Right cardiac atrium (tissue), 5 donors: Measurements from ENCODE around the gene CHMP4B. TPM values are rescaled to one million over a fixed set of nuclear protein-coding genes. Genes with fewer than 3 reads are reported as not detected.
A peak's percentile ranks its signal among the peaks of the same experiment; 100 is the strongest.

Experiments used
- ATAC-seq, 2 donors: fragments of 200-7000 bp; cut with Tn5 transposase; one replicate each; pipeline versions ENCODE4 v1.8.0 to v1.9.1; 2020; ENCODE audit warnings: moderate library complexity in 2 of 2, mild to moderate bottlenecking in 1 of 2
- DNase-seq, 3 donors: peaks; one replicate each; pipeline ENCODE4 v3.0.0-alpha.2; 2020
- H3K27ac ChIP-seq: one replicate; pipeline ENCODE4 v1.5.1; 2013; ENCODE audit warnings: mild to moderate bottlenecking, low read length, control low read depth, moderate library complexity
- H3K27me3 ChIP-seq: one replicate; pipeline ENCODE4 v1.6.1; 2013; ENCODE audit not compliant: control insufficient read depth, insufficient read depth
- H3K4me1 ChIP-seq: one replicate; pipeline ENCODE4 v1.6.1; 2013; ENCODE audit warnings: low read length; ENCODE audit not compliant: control insufficient read depth, insufficient read depth
- H3K4me3 ChIP-seq: one replicate; pipeline ENCODE4 v1.5.1; 2013; ENCODE audit warnings: low read length, control low read depth
- H3K9me3 ChIP-seq: one replicate; pipeline ENCODE4 v1.6.1; 2013; ENCODE audit warnings: low read length; ENCODE audit not compliant: control insufficient read depth
- WGBS: extraction: QIAGEN DNeasy Blood & Tissue Kit; methylation state at CpG from one replicate; pipeline ENCODE4 v1.1.7; 2013; 5-methylcytosine and 5-hydroxymethylcytosine counted together
- intact Hi-C, 4 donors: fragments of 100-400 bp; cut with DNase I; formaldehyde crosslinking; loops; one replicate each; pipeline versions ENCODE4 v1.11.0 to v1.14.0; 2022 to 2023
- long read RNA-seq, 4 donors: library from polyadenylated mRNA; unstranded; transcript quantifications; one replicate each; pipeline ENCODE4 v2.0.0, GENCODE V29; 2020 to 2021
- polyA plus RNA-seq: library from polyadenylated mRNA; stranded (reverse); fragments of 200-250 nt; gene quantifications from one replicate; pipeline ENCODE4 v1.2.3, GENCODE V29; 2013
- total RNA-seq, 4 donors: library from RNA; stranded (reverse); fragmentation: NEBNext Ultra II Directional; extraction: Animal tissue kit (Norgen Biotek cat#: 25700); gene quantifications; one replicate each; pipeline ENCODE4 v1.2.1, GENCODE V29; 2021
- donor health status: healthy with polysubstance abuse.
- donor health status: DM: no; HTN: yes; CAD: no.
- donor health status: DM: no; HTN: no; CAD: no.
- donor health status: DM: no; HTN: yes; CAD: no; lungs with severe emphysema.
- donor health status: DM: yes; HTN: yes; CAD: no.

CHMP4B gene, protein sequence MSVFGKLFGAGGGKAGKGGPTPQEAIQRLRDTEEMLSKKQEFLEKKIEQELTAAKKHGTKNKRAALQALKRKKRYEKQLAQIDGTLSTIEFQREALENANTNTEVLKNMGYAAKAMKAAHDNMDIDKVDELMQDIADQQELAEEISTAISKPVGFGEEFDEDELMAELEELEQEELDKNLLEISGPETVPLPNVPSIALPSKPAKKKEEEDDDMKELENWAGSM
- total RNA-seq = 100 to 1,000 TPM in 1 of 4 donors, 10 to 100 TPM in 3; 88.3 to 117 (median 90.2) TPM
- 126 TPM for polyA plus RNA-seq
- long read RNA-seq, donor 1, partial matches to known transcripts = 3 of 3 reads
- long read RNA-seq, donor 1, other reads (novel, unspliced or antisense) = 0 of 3 reads
- long read RNA-seq, donor 2, partial matches to known transcripts = 1 of 1 reads
- long read RNA-seq, donor 2, other reads (novel, unspliced or antisense) = 0 of 1 reads
- long read RNA-seq, donor 3 = 0 reads
- long read RNA-seq, donor 4 = 0 reads

DNA sequence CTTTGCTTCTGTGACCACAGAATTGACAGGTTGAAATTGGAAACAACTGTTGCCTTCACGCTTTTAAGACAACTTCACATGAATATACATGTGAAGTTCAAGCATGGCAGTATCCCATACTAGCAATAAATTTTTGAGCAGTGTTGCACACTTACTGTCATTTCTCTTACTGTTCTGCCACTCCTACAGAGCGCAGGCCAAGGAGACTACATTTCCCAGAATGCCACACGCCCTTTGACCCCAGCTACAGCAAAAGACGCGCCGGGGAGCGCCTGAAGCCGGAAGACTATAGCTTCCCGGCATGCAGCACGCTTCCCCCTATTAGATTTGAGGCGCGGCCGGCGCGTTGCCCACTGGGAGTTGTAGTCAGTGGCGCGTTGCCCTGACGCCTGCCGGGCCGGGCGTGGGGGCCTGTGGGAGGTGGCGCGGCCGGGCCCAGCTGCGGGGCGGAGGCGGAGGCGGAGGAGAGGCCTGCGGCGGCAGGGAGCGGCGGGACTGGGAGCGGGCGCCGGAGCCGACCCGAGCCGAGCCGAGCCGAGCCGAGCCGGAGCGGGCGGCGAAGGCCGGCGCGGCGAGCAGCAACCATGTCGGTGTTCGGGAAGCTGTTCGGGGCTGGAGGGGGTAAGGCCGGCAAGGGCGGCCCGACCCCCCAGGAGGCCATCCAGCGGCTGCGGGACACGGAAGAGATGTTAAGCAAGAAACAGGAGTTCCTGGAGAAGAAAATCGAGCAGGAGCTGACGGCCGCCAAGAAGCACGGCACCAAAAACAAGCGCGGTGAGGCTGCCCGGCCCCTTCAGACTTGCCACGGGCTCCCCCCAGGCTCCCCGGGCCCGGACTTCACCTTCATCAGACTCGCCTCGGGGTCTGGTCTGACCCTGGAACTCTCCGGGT, at the start of gene CHMP4B:
Gene CHMP4B, plus strand, starts transcription at position 464 of the 891 bp plus-strand sequence. Its CDS starts 121 bp downstream, at position 585.
- intact Hi-C loops = no loop called here
- H3K4me1 ChIP-seq = peaks cover 11% of the 10 kb centered on the region

DNA sequence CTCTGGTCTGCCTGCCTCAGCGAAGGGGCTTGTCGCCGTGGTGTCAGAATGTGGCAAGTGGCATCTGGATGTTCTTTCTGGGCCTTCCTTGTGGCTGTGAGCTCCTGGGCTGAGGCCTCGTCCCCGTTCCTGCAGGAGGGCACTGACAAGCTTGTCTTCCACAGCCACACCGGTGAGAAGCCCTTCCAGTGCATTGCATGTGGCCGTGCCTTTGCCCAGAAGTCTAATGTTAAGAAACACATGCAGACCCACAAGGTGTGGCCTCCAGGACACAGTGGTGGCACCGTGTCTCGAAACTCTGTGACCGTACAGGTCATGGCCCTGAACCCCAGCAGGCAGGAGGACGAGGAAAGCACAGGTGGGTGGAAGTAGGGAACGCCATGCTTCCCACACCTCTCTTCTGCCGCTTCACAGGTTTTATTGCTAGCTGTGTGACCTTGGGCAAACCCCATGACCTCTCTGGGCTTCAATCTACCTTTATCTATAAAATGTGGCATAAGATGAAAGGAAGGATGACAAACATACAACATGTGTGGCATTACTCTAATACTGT, 49.4 kb upstream of the CHMP4B start:
- ATAC-seq (no peak), DNase-seq (no peak)
- no peaks in the 10 kb centered on the region for H3K4me1 ChIP-seq
- intact Hi-C loops = no loop called here
- H3K4me3 ChIP-seq = no peak overlapping the region
- no peak overlapping the region for H3K27ac ChIP-seq
- H3K9me3 ChIP-seq = no peaks in the 10 kb centered on the region
- H3K27me3 ChIP-seq = no peaks in the 10 kb centered on the region
- WGBS = 97% methylated on average over 13 of the region's 13 CpGs

More for the DNA sequence above, at the start of gene CHMP4B:
- H3K27me3 ChIP-seq = no peaks in the 10 kb centered on the region
- DNase-seq (peak; percentile 99 to 100 (median 100)), ATAC-seq (peak; percentile 98 to 99)
- H3K4me3 ChIP-seq = peak within 1 kb of the TSS; percentile 92
- WGBS = under 1% methylated on average over 71 of the region's 71 CpGs
- H3K9me3 ChIP-seq = no peaks in the 10 kb centered on the region
- peak within 1 kb of the TSS; percentile 95 for H3K27ac ChIP-seq

DNA sequence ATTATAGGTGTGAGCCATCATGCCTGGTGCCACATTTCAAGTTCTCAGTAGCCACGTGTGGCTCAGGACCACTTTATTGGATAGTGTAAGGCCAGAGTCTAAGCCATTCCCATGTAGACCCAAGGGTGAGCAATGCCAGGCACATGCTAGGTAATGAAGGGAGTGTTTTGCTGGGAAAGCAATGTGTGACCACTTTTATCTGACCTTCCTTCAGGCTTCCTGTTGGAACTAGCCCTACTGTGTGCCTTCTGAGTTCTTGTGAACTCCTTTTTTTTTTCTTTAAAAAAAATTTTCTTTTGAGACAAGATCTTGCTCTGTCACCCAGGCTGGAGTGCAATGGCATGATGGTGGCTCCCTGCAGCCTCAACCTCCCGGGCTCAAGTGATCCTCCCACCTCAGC, 46.0 kb upstream of the CHMP4B start:
- no peak for DNase-seq
- no peak for ATAC-seq
- H3K27ac ChIP-seq = no peak overlapping the region
- no peak overlapping the region for H3K4me3 ChIP-seq
- 87% methylated on average over 2 of the region's 2 CpGs for WGBS
- no peaks in the 10 kb centered on the region for H3K9me3 ChIP-seq
- intact Hi-C loops = no loop called here
- no peaks in the 10 kb centered on the region for H3K27me3 ChIP-seq
- no peaks in the 10 kb centered on the region for H3K4me1 ChIP-seq

DNA sequence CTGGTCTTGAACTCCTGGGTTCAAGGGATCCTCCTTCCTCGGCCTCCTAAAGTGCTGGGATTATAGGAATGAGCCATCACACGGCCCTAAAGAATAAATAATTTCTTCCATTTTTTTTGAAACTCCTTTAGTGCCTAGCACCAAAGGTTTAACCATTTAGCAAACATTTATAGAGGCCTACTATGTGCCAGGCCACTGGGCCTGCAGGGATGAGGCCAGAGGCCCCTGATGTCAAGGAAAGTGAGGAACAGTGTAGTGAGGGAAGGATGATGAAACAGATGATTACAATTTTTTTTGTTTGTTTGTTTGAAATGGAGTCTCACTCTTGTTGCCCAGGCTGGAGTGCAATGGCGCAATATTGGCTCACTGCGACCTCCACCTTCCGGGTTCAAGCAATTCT, 45.6 kb upstream of the CHMP4B start:
- Histone ChIP-seq H3K4me1 (no peaks in the 10 kb centered on the region), H3K27me3 (no peaks in the 10 kb centered on the region), H3K27ac (no peak overlapping the region), H3K9me3 (no peaks in the 10 kb centered on the region), H3K4me3 (no peak overlapping the region)
- intact Hi-C loops = no loop called here
- ATAC-seq (no peak), DNase-seq (no peak)
- 95% methylated on average over 5 of the region's 5 CpGs for WGBS

DNA sequence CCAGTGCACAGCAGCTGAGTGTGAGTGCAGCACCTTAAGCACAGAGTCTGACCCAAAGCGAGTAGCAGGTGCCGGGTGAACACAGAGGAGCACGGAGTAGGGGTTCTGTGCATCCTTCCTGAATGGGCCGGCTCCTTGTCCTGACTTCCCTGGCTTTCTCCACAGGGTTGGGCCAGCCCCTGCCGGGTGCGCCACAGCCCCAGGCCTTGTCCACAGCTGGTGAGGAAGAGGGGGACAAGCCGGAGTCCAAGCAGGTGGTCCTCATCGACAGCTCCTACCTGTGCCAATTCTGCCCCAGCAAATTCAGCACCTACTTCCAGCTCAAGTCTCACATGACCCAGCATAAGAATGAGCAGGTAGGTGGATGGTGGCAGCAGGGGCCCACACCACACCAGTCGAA, 44.5 kb upstream of the CHMP4B start:
- intact Hi-C loops = no loop called here
- Histone ChIP-seq H3K27me3 (no peaks in the 10 kb centered on the region), H3K27ac (no peak overlapping the region), H3K4me3 (no peak overlapping the region), H3K9me3 (no peaks in the 10 kb centered on the region), H3K4me1 (no peaks in the 10 kb centered on the region)
- no peak for ATAC-seq
- WGBS = 95% methylated on average over 9 of the region's 9 CpGs
- DNase-seq = no peak

DNA sequence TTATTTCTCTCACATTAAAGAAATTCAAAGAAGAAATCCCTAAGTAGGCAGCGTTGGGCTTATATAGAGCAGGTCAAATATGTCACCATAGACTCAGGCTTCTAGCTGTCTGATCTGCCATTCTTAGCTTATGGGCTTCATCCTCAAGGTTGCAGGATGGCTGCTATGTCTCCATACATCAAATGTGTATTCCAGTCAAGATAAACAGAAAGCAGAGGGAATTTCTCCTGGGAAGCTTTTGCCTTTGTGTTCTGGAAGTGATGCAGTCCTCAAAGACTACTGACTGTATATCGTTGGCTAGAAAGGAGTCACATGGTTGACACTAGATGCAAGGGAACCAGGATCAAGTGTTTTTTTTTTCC, 43.4 kb upstream of the CHMP4B start:
- DNase-seq (no peak), ATAC-seq (no peak)
- Histone ChIP-seq H3K4me3 (no peak overlapping the region), H3K27ac (no peak overlapping the region), H3K27me3 (no peaks in the 10 kb centered on the region), H3K4me1 (no peaks in the 10 kb centered on the region), H3K9me3 (no peaks in the 10 kb centered on the region)
- intact Hi-C loops = no loop called here
- 96% methylated on average over 2 of the region's 2 CpGs for WGBS

DNA sequence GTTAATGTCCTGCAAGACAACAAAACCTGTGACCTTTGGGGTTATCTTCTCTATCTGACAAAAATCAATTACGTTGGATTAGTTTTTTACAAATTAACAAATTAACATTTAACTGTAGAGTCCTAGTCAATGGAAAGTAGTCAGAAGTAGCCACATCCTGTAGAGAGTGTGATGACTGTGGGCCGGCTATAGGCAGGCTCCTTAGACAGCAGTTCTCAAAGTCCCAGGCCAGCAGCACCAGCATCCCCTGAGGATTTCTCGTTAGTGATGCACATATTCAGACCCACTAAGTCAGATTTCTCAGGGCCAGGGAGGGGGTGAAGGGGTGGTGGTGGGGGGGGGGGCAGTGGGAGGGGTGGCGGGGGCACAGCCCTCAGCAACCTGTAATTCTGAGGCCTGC, 42.1 kb upstream of the CHMP4B start:
- no peaks in the 10 kb centered on the region for H3K9me3 ChIP-seq
- no peak overlapping the region for H3K27ac ChIP-seq
- ATAC-seq (no peak), DNase-seq (no peak)
- no peak overlapping the region for H3K4me3 ChIP-seq
- intact Hi-C loops = no loop called here
- WGBS = 90% methylated on average over 4 of the region's 4 CpGs
- no peaks in the 10 kb centered on the region for H3K4me1 ChIP-seq
- no peaks in the 10 kb centered on the region for H3K27me3 ChIP-seq

DNA sequence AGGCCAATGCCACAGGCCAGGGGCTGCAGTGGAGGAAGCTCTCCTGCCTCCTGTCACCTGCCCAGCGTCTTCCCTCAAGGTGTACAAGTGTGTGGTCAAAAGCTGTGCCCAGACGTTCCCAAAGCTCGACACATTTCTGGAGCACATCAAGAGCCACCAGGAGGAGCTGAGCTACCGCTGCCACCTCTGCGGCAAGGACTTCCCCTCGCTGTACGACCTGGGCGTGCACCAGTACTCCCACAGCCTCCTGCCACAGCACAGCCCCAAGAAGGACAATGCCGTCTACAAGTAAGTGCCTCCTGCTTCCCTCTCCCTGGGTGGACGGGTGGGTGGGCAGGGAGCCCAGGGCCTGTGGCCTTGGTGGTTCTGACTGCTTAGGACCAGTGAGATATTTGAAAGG, 41.1 kb upstream of the CHMP4B start:
- 67% methylated on average over 10 of the region's 10 CpGs for whole genome bisulfite sequencing
- H3K27me3 ChIP-seq = no peaks in the 10 kb centered on the region
- DNase-seq = peak in 1 of 3 donors; percentile 57
- no peak overlapping the region for H3K4me3 ChIP-seq
- intact Hi-C loops = no loop called here
- H3K9me3 ChIP-seq = no peaks in the 10 kb centered on the region
- H3K27ac ChIP-seq = no peak overlapping the region
- peak; percentile 52 to 64 for ATAC-seq
- H3K4me1 ChIP-seq = no peaks in the 10 kb centered on the region

DNA sequence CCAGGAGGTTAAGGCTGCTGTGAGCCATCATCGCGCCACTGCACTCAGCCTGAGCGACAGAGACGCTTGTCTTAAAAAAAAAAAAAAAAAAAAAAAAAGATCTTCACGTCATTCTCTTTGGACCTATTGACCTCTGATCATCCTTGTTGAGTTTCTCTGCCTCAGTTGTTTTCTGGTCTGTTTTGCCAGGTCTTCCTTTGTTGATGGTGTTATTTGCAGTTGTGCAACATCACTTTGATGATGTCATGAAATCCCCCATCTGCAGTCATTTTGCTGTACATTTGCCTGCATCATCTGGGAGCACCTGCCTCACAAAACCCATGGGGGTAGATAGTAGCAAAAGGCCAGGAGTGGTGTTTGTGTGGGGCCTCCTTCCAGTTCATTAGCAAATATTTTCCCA, 39.2 kb upstream of the CHMP4B start:
- intact Hi-C loops = no loop called here
- Histone ChIP-seq H3K27me3 (no peaks in the 10 kb centered on the region), H3K4me3 (no peak overlapping the region), H3K4me1 (no peaks in the 10 kb centered on the region), H3K27ac (no peak overlapping the region), H3K9me3 (no peaks in the 10 kb centered on the region)
- ATAC-seq (no peak), DNase-seq (no peak)
- 92% methylated on average over 5 of the region's 5 CpGs for WGBS

DNA sequence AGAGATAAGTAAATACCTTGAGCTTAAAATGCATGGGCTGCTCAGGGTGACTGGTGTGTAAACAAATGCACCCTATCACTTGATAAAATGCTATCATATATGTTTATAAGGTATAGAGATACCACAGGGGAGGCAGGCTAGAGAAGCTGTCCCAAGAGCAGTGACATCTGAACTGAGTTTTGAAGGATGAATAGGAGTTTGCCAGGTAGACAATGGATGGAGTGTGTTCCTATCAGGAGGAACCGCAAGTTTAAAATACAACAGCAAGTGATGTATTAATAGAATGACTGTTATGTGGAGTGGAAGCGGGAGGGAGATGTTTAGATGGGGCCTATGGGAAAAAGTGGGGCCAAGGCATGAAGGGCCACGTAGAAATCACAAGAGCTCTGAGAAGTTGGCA, 38.7 kb upstream of the CHMP4B start:
- no peak overlapping the region for H3K4me3 ChIP-seq
- intact Hi-C loops = no loop called here
- no peaks in the 10 kb centered on the region for H3K4me1 ChIP-seq
- DNase-seq (no peak), ATAC-seq (no peak)
- WGBS = 81% methylated on average over 3 of the region's 3 CpGs
- H3K9me3 ChIP-seq = no peaks in the 10 kb centered on the region
- no peaks in the 10 kb centered on the region for H3K27me3 ChIP-seq
- H3K27ac ChIP-seq = no peak overlapping the region
